ENCODE measurements around the gene SKI.
"Not testable (repeated sequence)": the region's sequence is repeated elsewhere in the genome, so short reads cannot be mapped to it uniquely, and the experiment has no call there.

Gene SKI

DNA sequence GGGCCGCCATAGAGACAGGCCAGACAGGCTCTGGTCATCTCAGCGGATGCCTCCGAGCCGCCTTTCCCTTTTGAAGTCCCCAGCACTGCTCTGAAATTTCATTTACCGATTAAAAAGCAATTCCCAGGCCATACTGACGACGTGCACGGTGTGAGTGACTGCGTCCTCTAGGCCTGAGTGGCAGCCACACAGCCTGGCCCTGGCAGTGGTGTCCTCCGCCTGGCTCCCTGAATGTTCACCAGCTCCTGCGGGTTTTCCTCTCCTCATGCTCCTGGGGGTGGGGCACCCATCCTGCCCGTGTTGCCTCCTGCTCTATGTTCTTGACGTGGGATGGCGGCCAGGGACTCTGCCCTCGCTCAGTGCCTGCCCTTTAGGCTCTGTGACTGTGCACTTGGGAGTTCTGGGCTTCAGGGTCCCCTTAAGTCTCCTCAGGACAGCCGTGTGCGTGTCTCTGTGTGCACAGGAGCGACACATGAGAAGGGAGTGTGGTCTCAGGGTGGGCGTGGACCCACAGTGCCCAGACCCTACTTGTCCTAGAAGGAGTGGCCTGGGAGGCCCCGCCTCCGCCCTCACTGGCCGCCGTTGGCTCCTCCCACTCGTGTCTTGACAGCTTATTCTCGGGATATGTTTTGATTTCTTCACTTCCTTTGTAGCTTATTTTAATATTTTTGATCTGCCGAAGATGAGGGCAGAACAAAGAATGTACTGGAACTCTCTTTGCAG lies 3.6 kb downstream of the SKI start:
- DNase-seq: no peak

DNA sequence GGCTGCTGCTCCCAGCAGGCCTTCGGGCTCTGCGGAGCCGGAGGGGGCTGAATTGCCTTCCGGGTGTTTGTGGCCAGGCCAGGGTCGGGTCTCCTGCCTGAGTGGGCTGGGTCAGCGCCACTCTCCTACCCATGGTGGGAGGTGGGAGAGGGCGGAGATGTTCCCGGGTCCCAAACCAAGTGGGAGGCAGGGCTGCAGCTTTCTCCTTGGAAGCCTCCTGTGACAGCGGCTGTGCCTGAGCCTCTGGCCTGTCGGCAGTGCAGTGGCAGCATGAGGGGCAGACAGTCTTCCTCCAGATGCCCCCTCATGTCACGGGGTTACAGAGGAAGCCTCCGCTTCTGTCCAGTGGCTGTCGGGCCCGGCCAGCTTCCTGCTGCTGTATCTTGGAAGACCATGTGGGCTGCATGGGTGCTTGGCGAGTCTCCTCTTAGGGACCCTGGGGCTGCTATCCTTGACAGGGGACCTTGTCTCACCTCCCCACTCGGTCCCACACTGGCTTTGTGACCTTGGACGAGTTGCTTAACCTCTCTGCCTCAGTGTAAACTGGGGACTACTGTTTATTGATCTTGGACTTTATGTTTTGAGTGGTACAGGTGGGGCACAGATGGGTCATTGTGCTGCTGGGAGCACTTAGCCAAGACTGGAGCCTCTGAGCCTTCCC lies 4.3 kb downstream of the SKI start:
- no peak for DNase-seq

DNA sequence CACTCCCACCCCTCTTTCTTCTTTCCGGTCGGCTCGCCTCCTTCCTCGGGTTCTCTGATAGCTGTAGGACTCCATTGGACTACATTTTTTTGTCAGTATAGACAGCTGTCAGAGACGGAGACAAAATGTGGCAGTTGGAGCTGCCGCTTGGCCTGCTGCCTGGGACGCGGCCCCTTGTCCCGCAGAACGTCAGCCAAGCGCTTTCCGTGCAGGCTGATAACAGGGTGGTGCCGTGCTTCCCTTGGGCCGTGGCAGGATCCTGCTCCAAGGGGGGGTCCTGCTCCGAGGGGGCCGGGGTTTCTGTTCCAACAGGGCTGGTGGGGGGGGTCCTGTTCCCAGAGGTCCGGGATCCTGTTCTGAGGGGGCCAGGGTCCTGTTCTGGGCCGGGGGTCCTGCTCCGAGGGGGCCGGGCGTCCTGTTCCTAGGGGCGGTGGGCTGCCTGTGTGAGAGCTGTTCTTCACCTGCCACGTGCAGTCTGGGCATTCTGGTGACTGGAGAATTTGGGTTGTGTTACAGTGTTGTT lies 4.9 kb downstream of the SKI start:
- no peak for DNase-seq

DNA sequence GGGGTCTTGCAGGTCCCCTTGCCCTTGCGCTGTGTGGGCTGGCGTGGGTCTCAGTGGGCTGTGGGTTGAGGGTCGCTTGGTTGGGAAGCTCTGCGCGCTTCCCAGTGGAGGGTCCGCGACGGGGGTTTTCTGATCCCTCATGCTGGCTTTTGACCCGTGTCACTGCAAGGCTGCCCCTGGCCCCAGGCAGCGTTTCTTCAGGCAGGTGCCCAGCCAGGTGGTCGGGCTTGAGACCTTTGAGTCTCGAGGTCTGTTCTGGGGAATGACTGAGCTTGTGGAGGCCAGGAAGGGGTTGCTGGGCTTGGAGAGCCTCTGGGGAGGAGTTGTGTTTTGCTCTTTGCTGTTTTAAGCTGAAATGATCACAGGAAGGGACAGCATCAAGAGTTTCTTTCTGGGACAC lies 5.3 kb downstream of the SKI start:
- DNase-seq: no peak

DNA sequence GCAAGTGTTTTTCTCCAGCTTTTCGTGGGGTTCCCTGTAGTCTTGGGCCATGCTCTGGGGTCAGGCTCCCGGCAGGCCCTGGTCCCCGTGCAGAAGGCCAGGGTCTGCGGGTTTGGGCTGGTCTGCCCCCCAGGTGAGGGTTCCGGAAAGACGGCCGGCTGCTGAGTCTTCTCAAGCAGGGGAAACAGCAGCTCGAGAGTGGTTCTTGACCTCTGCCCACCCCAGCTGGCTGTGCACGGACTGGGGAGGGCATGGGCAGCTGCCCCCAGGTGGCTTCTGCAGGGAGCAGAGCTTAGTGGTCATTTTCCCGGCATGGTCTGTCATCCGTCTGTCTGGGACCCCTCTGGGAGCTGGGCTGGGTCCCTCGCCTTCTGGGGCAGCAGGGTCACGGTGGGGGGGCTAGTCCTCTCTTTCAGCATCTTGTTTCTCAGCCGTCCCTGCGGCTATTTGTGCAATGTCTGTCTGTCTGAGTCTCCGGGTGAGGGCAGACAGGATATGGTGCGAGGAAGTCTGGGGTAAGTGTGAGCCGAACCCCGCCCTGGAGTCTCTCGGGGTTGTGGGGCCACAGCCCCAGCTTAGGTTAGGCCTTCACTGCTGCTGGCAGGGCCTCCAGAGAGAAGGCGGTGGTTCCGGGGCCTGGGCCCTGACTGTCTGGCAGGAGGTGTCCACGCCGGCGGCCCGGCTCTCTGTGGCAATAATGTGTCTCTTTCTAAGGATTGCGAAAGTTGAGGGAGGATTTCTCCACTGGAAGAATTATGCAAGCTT lies 6.1 kb downstream of the SKI start:
- no peak for DNase-seq

DNA sequence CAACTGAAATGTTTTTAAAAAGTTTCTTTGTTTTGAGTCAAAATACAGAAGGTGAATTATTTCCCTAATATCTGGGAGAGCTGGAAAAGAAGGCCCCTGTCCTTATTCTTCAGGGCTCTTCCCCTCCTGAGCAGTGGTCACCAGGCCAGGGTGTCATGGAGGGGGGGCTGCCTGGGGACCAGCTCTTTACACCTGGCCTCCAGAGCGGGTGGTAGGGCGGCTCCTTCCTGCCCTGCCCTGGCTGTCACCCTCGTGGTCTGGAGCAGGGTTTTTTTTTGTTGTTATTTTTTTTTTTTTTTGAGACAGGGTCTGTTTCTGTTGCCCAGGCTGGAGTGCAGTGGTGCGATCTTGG lies 6.6 kb downstream of the SKI start:
- DNase-seq: no peak

DNA sequence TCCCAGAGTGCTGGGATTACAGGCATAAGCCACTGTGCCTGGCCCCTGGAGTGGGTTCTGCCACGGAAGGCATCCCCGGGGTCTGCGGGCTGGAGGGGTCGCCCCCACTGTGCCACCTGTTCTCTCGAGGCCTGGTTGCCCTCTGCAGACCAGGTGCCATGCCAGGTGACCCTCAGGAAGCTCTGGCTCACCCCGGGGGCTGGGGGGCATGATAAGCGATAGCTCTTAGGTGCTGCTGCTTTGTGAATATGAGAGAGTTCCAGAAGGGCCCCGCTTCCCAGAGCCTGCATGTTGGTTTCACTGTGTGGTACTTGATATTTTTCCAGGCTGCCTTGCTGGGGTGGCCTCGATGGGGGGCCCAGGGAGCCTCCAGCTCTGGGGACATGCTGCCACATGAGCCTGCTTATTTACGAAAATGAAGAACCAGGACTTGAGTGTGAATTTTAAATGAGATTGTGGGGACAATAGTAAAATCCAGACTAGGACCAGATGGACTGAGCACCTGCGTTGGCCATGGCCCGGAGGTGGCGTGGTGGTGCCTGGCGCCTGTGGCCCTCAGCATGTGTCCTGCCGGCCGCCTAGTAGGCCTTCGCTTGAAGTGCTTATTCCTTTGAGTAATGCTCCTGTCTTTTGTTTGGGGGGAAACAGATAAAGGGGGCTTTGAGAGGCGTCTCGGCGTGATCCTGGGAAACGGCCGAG lies 7.3 kb downstream of the SKI start:
- no peak for DNase-seq

DNA sequence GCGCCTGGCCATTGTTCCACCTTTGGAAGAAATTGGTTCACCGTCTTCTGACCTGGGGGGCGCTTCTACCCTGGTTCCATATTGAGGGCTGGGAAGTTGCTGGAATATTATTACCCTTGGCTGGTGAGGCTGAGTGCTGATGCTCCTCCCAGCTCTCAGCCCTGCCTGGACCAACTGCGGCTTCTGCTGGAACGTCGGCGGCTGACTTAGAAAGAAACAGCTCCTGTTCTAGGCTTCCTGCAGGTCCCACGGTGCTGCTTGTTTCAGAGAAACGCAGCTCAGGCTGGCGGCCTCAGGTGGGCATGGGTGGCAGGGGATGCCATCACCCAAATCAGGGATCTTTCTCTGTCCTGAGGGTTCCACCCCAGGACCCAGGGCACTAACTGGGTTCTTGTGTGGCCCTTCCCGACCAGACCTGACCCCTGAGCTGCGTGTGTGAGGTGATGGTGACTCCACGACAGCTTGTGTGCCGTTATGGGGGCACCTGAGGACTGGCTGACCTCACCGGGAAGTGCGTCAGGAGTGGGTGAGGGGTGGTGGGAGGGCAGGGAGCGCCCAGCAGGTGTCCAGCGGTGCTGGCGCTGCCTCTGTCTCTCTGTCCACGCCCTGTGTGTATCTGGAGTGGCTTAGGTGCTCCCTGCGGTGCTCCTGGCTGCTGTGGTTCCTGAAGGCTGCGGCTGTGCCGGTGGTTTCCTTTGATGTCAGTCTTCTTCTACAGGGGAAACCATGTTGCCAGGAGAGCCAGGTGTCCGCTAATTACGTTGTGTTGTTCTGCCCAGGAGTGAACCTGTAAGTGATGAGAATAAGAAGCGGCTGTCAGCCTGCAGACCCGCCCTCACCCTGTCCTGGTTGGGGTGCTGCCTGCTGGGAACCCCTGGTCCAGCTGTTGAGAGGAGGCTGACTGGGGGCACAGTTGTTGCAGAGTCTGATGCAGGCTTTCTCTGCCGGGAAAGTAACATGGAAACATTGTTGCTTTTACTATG lies 8.9 kb downstream of the SKI start:
- peak; percentile 61 for DNase-seq

DNA sequence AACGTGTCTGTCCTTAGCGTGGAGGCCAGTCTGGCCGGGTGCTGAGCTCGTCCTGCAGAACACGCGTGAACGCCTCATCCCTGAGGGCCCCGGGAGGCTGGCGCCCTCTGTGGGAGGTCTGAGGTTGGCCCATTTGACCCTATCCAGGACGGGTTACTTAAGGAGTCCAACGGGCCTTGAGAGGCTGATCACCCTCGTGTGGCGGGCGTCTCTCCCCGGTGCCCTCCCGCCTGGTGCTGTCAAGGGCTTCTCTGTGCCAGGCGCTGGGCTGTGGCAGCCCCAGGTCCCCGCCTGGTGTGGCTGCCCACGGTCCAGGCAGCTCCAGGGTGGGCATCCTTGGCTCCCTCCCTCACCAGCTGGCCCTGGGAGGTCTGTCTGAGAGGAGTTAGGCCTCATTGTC lies 9.7 kb downstream of the SKI start:
- no peak for DNase-seq

DNA sequence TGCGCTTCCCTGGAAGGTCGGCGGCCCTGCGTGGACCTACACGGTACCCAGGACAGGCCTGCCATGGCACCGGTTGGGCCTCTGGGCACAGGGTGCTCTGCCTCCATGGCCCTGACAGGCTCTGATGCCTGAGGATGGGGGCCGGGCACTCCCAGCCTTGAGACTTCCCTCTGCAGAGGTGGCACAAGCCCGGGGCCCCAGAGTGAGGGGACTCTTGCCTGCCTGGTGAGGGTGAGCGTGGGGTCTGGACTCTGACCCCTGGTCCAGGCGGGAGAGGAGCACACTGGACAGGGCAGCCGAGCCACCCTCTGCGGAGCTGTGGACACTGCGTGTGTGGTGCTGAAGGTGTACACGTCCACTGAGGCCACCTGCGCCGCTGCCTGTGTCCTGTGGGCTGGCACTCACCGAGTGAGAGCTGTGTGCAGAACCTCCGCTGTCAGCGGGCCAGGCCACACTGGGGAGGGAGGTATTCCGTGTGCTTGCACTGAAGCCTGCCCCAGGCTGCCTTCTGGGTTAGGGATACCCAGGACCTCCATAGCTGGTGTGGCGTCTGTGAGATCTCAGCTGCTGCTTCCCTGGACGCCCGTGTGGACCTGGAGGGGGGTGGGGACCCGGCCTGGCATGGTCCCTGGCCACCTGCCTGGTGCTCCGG lies 10.4 kb downstream of the SKI start:
- no peak for DNase-seq

DNA sequence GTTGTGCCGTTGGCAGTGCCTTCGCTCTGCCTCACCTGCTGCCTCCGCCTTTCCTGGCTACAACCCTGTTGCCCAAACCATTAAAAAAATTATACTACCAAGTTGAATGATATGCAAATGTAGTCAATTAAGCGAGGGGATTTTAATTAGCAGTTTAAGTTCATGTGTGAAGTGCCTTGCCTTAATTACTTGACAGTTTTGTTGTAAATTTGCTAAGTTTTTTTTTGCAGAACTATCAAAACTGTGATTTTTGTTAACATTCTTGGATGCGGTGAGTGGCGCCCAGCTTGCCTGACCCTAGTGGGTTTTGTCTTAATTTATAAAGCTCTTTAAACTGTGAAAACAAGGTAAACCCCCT lies 10.9 kb downstream of the SKI start:
- DNase-seq: no peak

DNA sequence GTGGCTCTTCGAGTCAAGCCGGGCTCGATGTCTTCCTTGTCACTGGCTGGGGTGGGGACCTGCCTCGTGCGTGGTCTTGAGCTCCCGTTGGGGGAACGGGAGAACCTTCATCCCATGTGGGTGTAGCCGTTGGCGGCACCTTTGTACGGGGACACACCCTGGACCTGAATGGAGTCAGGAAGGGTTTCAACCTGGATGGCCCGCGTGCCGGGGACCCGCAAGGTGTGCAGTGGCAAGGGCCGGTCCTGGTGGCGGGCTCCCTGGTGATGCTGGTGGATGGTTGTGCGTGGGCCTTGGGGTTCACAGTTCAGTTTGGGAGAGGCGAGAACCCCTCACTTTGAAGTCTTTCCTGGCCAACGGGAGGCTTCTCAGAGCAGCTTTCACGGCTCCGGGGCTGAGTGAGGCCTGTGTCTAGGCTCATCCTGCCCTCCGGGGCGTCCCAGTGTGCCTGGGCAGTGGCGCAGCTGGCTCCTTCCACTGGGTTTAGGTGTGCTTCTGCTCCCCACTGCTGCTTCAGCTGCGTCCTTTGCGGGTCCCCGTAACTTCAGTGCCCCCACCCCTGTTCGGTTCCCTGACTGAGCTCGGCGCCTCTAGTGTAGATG lies 11.4 kb downstream of the SKI start:
- DNase-seq: no peak

DNA sequence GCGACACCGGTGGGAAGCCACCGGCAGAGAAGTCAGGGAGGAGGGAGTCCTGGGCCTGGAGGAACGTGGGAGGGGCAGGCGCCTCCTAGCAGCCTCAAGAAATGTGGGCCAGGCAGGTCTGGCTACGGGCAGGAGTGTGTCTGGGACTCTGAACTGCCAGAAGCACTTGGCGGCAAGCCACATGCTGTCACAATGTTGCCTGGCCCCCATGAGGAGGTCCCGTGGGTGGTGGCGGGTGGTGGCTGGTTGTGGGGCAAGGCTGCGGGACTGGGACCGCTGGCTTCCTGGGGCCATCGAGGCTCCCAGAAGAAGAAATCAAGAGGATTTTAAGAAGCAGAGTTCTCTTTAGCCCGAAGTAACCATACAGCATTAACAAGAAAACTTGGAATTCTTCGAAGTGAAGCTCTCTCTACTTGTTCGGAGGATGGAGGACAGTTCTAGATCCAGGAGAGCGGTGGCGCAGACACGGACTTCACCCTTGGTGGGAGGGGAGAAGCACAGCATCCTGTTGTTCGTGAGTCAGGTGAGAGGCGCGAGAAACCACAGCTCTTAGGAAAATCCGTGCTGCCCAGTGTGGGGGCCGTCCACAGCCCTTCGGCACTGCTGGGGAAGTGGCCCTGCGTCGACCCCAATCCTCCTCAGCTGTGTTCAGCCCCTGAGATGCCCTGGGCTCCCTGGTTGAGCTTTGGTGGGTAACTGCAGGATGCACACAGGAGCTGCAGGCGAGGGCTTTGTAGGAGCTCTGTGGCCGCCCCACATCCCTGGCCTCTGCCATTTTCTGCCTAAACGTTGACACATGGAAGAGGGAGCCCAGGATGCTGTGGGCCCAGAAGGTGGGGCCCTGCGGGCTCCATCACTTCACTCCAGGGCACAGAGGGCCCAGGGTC lies 12.4 kb downstream of the SKI start:
- DNase-seq: no peak

DNA sequence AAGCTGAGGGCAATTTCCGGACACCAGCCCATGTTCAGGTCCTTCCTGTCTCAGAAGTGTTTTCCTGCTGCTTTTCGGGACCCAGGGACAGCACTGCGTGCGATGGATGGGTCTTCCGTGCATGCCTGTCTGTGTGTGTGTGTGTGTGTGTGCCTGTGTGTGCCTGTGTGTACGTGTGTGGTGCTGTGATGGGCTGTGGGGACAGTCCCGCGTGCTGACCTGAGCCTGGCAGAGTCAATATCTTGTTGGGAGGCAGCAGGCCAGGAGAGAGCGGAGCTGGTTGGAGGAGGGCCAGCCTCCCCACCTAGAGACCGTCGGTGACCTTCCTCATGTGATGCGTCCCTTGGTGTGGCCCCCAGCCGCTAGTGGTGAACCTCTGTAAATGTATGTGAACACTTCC lies 13.7 kb downstream of the SKI start:
- DNase-seq: no peak

DNA sequence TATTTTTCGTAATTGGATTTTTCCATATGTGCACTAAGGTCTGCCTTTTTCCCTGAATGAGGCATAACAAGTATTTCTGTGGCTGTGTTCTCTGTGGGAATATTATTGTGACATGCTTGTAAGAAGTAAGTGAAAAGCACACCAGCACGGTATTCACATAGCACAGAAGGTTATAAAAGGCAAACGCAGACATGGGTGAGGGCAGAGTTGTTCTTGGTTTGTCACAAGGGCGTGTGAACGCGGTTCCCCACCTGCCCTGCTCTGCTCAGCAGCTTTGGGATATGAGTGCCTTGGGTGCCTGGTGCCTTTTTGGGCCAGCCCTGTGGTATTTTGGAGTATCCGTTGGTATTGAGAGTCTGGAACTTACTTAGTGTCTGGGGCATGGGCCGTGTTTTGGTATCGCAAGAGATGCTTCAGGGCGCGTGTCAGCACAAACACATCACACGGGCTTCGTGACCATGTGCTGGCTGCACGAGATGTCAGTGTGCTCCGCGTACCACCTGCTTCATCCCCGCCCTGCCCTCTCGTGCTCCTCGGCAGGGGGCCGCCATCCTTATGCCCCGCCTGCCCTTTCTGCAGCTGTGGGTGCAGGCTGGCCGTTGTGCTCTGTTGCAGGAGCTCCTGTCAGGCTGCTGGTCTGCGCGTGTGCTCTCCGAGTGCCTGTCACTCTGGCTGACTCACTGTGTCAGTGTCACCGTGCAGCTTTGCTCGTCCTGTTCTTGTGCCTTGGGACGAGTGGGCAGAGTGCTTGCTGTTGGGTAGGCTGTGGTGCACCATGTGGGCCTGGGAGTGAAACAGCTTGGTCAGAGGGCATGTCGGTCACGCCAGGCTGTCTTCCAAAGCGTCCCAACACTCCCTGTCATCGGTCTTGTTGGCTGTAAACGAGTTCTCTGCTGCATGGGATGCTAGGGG lies 15.0 kb downstream of the SKI start:
- DNase-seq: no peak

DNA sequence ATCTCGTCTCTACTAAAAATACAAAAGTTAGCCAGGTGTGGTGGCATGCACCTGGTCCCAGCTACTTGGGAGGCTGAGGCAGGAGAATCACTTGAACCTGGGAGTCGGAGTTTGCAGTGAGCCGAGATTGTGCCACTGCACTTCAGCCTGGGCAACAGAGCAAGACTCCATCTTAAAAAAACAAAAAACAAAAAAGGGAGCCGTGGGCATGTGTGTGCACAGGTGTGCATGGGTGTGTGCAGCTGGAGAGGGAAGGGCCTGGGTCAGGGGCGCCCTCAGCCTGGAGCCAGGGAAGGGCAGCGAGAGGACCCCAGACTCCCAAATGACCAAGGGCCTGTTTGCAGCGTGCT lies 18.9 kb downstream of the SKI start:
- DNase-seq: not testable (repeated sequence)

DNA sequence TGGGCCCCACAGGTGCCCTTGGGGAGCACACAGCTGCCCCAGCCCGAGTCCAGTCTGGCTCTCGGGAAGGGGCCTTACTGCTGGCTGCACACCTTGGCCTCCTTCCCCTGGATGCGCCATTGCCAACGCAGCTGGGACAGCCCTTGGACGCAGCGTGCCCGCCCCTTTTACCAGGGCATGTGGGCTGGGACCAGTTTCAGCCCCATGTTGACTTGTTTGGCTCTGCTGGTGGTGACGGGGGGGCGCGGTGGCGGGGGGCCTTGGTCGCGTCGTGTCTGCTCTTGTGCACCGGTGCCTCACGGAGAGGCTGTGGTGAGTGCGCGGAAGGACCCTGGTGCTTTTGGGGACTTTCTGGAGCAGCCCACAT lies 19.6 kb downstream of the SKI start:
- no peak for DNase-seq

DNA sequence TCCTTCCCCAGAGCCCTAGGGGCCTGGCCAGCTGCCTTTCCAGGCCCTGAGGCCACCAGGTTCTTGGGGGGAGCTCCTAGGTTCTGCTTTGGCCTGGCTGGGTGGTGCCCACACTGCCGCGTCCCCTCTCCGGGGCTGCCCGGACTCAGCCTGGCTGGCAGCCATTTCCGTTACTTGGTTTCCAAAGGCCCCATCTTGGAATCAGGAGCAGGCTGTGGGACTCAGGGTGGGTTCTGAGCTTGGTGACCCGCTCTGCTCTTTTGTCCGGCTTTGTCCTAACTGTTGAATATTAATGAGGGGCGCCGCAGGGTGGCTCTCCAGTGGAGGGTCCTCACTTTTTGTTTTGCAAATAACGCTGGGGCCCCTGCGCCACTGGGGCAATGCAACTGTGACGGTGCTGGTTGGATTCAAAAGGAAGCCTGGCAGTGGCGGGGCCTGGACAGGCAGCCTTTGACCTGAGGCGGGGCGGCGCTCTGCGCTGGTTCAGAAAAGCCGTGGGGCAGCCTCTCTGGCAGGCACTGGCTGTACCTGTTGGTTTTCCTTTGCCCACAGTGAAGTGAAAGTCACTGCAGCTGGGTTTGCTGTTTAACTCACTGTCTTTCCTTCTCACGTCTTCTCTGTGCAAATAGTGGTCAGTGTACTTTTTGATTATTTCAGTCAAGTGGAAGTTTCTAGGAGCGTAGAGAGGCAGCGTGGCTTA lies 20.2 kb downstream of the SKI start:
- no peak for DNase-seq
